ENCODE results near the gene ZCWPW1. TPM values are rescaled to one million over a fixed set of nuclear protein-coding genes. Genes with fewer than 3 reads are reported as not detected.

ZCWPW1 gene
- total and polyA plus RNA-seq, 2 of the 8 experiments (the other 6 are each of a cell fraction or from before 2014, with no cell fraction given) = 0.51 to 1.4 TPM

DNA sequence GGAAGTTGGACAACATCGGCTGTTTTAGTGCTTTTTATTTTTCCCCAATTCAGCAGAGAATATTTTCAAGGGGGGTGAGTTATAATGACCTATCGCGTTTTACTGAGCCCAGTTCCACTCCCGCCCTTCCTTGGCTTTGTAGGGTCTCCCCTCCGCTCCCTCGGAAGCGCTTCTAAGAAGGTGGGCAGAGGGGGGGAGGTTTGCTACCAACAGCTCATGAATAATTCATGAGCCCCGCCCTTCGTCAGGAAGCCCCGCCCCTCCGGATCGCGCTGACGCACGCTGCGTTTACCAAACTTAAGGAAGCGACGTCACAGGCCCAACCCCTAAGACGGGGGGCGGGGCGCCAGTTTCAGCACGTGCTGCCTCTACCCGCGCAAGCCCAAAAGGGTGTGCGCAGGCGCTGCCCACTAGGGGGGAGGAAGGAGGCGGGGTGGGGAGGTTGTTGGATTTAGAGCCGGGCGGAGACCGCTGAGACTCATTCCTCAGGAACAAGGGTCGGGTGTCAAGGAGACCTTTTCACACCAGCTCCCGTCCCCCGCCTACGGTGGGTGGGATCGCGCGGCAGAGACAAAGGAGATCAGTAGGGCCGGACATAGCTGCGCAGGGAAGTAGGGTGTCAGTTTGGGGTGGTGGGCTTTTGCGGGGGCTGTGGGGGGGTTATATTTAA lies 599 bp upstream of the ZCWPW1 start:
- peak overlapping the region; percentile 78 to 97 (median 90) for H3K9ac ChIP-seq (replicated peaks in 1 of 4; ENCODE audit: extremely low read depth in 1 of 4, low read depth in 3 of 4, low read length in 3 of 4)
- peak overlapping the region; percentile 96 for H3K27ac ChIP-seq (ENCODE audit: low read depth, low read length)
- peaks cover 8% of the 10 kb centered on the region; the same call in 1 of the 2 replicates for H3K23me2 ChIP-seq (ENCODE audit: low read depth, low read length)
- no peak overlapping the region for H2AFZ ChIP-seq (ENCODE audit: low read length)
- no peak overlapping the region for H2BK120ac ChIP-seq (replicated peaks; ENCODE audit: low read depth, low read length)
- peak overlapping the region; percentile 88; the same call in 1 of the 2 replicates for H2BK15ac ChIP-seq (ENCODE audit: low read length)
- H3K56ac ChIP-seq (replicated peaks; ENCODE audit: insufficient read length, low read depth, low read length) = peak overlapping the region; percentile 99
- peak overlapping the region; percentile 97 for H4K5ac ChIP-seq (ENCODE audit: insufficient read length, low read depth, low read length)
- peak overlapping the region; percentile 85; the same call in 1 of the 2 replicates for H2BK12ac ChIP-seq (ENCODE audit: low read depth, low read length)
- peaks cover 0 to 6% (median 6%) of the 10 kb centered on the region in 4 experiments; a peak in 4 of 7 replicates for H3K27me3 ChIP-seq (replicated peaks in 1 of 4; ENCODE audit: control insufficient read depth in 3 of 4, extremely low read depth in 1 of 4, insufficient read depth in 3 of 4, low read length in 3 of 4)
- H4K91ac ChIP-seq (replicated peaks; ENCODE audit: insufficient read length, low read length) = peak overlapping the region; percentile 98
- ChIA-PET CTCF (ENCODE audit: partially characterized antibody) (interaction anchor here (0.6 to 1.7 kb wide), 7 partner anchors 9 to 296 kb away, joined by 3 to 4 read pairs (median 3); no protein-coding TSS in a partner anchor), POLR2A (ENCODE audit: partially characterized antibody) (interaction anchor here (0.5 to 4.2 kb wide), 71 partner anchors 9 to 847 kb away, joined by 3 to 81 read pairs (median 5); partner anchors contain the start of genes ACTL6B, AP4M1, GAL3ST4 and GJC3)
- peak overlapping the region; percentile 98 for H3K18ac ChIP-seq (ENCODE audit: extremely low read depth, low read length)
- H3K36me3 ChIP-seq (ENCODE audit: control insufficient read depth in 2 of 4, insufficient read depth in 4 of 4, low read length in 3 of 4) = peaks cover 2 to 34% (median 14%) of the 10 kb centered on the region in 4 experiments; a peak in 6 of 8 replicates
- H3K79me2 ChIP-seq (ENCODE audit: control insufficient read depth in 1 of 2, insufficient read depth in 2 of 2, low read length in 2 of 2) = peaks cover 0 to 37% of the 10 kb centered on the region in 2 experiments; a peak in 3 of 4 replicates
- peaks cover 0 to 6% of the 10 kb centered on the region in 2 experiments; a peak in 1 of 4 replicates for H3K9me3 ChIP-seq (ENCODE audit: insufficient read depth in 2 of 2, low read depth in 1 of 2, low read length in 1 of 2)
- H3K79me1 ChIP-seq (ENCODE audit: low read depth, low read length) = peaks cover 2% of the 10 kb centered on the region
- H3K4ac ChIP-seq (replicated peaks; ENCODE audit: insufficient read length, low read depth, low read length) = peak overlapping the region; percentile 97
- peak overlapping the region; percentile 73 to 85 (median 80) for H3K4me3 ChIP-seq (ENCODE audit: extremely low read depth in 1 of 4, insufficient read depth in 2 of 4, low read depth in 3 of 4, low read length in 4 of 4)
- H4K20me1 ChIP-seq (replicated peaks in 1 of 2; ENCODE audit: control insufficient read depth in 1 of 2, insufficient read depth in 2 of 2, low read length in 2 of 2) = peaks cover 5 to 8% of the 10 kb centered on the region in 2 experiments
- H3K4me2 ChIP-seq (ENCODE audit: insufficient read depth in 1 of 2, low read depth in 2 of 2, low read length in 2 of 2) = peak overlapping the region; percentile 84 to 88
- WGBS, 2 experiments (ENCODE audit: extremely low coverage in 1 of 2, insufficient coverage in 1 of 2, insufficient read length in 1 of 2, insufficient replicate concordance in 2 of 2, low coverage in 1 of 2, low lambda C conversion rate in 2 of 2, missing lambda C conversion rate in 1 of 2) = 2% methylated on average over 20 of the region's 40 CpGs; no CpG with 5 or more reads in 1 of the 2 experiments
- H2BK5ac ChIP-seq (ENCODE audit: low read depth, low read length) = peak overlapping the region; percentile 99
- peak; percentile 28 for FAIRE-seq
- no peak overlapping the region for H2BK20ac ChIP-seq (ENCODE audit: low read length)
- H4K8ac ChIP-seq (ENCODE audit: extremely low read depth, insufficient read depth, low read length) = peak overlapping the region; percentile 98
- H3K14ac ChIP-seq (ENCODE audit: insufficient read length) = no peak overlapping the region
- peak overlapping the region; percentile 83; the same call in 1 of the 2 replicates for H2AK5ac ChIP-seq (ENCODE audit: low read depth, low read length)
- H3K23ac ChIP-seq (ENCODE audit: insufficient read length) = no peak overlapping the region
- peak; percentile 100 for DNase-seq (ENCODE audit: low read depth in 1 of 2, low spot score in 2 of 2)
- H3K4me1 ChIP-seq (replicated peaks in 1 of 4; ENCODE audit: control insufficient read depth in 3 of 4, insufficient read depth in 4 of 4, low read length in 3 of 4) = peaks cover 0 to 16% (median 8%) of the 10 kb centered on the region in 4 experiments; a peak in 6 of 7 replicates
- peak; percentile 70 for TF ChIP-seq NRF1 (IDR thresholded peaks at IDR 0.05; ENCODE audit: low read depth, low read length)
- peak in 1 of 2 experiments; percentile 40; a peak in 1 of 3 replicates for TF ChIP-seq EP300 (IDR thresholded peaks at IDR 0.05; ENCODE audit: borderline replicate concordance in 1 of 2, low read depth in 2 of 2, low read length in 2 of 2)
- peak; percentile 58 for TF ChIP-seq PHF8 (conservative IDR thresholded peaks at IDR 0.05; ENCODE audit: low read depth, low read length)
- no peak for TF ChIP-seq JUN (IDR thresholded peaks at IDR 0.05; ENCODE audit: low read depth, low read length)
- TF ChIP-seq RAD21 (IDR thresholded peaks at IDR 0.05 in 1 of 2, conservative IDR thresholded peaks at IDR 0.05 in 1 of 2; ENCODE audit: low read depth in 2 of 2, low read length in 2 of 2) = no peak
- no peak for TF ChIP-seq SAP30 (IDR thresholded peaks at IDR 0.05; ENCODE audit: insufficient read depth, insufficient replicate concordance, low read length)
- TF ChIP-seq CBX5 (IDR thresholded peaks at IDR 0.05; ENCODE audit: low read depth, low read length) = no peak
- 0 out of 2 replicates have a peak, but pooled peaks have one; percentile 54 for TF ChIP-seq SP1 (IDR thresholded peaks at IDR 0.05; ENCODE audit: low read depth, low read length)
- TF ChIP-seq, protein P1, sequence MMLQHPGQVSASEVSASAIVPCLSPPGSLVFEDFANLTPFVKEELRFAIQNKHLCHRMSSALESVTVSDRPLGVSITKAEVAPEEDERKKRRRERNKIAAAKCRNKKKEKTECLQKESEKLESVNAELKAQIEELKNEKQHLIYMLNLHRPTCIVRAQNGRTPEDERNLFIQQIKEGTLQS (IDR thresholded peaks at IDR 0.05; ENCODE audit: insufficient read depth, low read depth, low read length) = 0 out of 2 replicates have a peak, but pooled peaks have one; percentile 56
